Ecto neural progenitor cell (in vitro differentiated cells): ENCODE data around the gene HOXA7.

Source experiments
- DNase-seq: peaks from one replicate; pipeline ENCODE4 v3.0.0-alpha.2; 2018; ENCODE audit warnings: low spot score

HOXA7 gene

DNA sequence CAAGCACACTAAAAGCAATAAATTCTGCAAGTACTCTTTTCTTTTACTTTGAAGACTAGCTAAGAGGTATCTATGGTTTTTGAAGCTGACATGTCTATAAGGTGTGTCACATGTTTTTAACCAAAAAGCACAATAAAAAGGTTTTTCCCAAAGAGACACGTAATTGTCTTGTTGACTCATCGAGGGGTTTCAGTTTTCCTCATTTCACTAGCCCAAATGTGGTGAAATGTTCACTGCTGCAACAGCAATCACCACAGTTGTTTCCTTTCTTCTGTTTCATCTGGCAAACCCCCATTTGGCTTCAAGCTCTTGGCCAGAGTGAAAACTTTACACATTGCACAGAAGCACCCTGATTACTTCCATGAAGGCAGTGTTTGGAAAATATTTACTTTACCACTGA, 22.1 kb downstream of the HOXA7 start:
- no peak for DNase-seq

DNA sequence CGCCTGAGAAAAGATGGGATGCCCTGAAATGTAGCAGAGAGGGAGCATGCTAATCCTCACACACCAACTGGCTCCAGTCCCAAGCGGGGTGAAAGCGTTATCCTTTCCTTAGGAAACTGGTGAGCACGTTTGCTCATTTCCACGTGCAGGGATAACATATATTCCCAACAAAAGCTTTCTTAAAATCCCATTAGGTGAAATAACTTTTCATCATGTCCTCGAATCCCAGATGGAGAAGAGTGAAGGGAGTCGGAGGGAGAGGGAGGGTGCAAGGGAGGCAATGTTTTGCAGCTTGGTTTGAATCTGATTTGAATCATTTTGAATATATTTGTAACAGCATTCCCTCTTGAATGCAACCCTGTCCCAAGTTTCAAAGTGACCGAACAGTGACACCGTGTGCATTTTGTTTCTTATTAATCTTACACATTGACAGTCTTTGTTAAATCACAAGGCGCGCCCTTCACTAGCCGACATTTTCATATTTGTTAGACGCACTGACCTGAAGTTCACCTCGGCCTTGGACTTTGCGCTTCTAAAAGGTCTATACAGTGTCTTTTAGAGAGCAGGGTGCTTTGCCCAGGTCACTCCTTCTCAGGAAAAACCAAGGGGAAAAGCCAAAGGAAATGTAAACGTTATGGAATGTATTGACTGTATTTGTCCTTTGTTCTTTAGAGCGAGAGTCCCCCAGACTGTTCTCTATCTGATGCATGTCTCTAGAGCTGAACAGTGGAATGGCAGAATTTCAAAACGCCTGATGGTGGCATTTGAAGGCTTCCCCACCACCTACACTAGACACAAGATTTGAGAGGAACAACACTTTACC, 22.9 kb downstream of the HOXA7 start:
- peak; percentile 23 for DNase-seq

DNA sequence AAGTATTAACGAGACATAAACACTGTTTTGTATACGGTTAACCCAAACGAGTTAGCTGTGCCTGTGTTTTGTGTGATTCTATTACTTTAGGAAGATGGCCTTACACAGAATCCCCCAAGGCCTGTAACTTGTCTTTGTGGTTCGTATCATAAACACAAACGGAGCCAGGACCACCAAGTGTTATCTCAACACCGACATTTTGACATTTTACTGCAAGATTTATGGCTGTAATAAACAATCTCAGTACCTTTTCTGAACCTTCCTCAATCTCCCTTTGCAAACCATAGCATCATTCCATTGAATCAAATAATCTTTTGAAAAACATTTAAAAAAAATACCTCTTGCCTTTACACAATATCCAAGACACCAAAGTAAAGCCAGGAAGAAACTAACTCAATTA, 23.5 kb downstream of the HOXA7 start:
- no peak for DNase-seq

DNA sequence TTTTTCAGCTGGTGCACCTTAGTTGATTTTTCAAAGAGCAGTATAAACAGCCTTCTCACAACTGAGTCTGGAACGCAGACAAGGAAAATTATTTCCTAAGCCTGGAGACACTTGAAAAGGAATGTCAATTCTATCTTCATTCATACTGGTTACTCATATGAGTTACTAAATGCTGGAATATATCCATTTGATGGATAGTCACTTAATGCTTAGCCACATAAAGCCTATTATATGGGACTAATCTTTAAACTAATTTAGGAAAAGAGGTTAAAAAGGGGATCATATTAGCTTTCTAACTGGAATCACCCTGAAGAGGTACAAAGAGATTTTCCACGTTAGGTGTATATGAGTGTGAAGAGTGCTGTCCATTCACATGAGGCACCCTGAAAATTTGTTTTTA, 24.3 kb downstream of the HOXA7 start:
- no peak for DNase-seq

DNA sequence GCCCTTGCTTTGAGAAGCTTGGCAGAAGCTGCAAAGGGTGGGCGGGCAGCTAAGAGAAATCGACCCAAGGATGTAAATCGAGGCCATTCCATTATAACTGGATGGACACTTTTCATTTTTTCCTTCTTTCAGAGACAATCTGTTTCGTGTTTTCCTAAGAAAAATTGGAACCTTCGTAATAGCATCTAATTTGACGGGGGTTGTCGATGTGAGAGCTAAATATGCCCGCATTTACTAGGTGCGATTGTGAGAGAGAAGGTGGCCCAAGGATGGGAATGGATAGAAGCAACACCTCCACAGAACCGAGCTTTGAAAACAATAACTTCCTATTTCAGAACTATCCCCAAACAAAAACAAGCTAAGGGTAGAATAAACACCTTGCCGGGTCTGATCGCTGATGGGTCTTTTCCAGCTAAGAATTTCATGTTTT, 25.1 kb downstream of the HOXA7 start:
- no peak for DNase-seq

DNA sequence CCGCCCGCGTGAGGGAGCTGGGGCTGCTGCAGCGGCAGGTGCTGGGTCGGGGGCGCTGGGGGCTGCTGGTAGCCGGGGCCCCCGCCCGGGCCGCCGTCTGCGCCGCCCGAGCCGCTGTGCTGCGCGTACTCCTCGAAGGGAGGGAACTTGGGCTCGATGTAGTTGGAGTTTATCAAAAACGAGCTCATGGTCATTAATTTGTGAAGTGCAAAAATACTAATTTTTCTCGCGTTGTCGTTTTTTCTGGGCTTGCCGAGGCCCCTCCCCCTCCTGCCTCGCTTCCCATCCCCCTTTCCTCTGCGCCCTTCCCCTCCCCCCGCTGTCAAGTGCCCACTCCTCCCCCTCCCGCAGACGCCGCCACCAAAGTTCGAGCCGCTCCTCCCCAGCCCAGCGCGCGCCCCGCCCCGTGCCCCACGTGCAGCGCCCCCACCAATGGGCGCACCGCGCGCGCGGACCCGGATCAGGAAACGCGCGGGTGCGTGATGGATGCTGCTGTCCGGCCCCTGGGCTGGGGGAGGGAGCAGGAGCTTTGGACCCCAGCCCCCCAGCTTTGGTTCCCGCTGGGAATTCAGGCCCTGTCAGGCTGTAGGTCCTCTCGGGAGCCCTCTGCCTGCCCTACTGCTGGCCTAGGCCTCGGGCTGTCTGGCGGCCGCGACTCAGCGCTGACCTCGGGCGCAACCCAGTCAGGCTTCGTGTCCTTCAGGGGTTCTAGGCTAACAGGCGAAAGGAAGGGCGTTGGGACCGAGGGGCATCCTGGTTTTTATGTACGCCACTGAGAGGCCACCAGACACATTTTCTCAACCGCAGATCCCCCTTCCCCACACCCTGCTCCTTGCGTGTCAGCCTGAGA, 25.7 kb downstream of the HOXA7 start, which contains the start of gene HOXA4:
TSS of gene HOXA4 (minus strand) at position 218 of the 850 bp plus-strand sequence. CDS start at position 194, 24 bp downstream.
- DNase-seq: peak; percentile 82

DNA sequence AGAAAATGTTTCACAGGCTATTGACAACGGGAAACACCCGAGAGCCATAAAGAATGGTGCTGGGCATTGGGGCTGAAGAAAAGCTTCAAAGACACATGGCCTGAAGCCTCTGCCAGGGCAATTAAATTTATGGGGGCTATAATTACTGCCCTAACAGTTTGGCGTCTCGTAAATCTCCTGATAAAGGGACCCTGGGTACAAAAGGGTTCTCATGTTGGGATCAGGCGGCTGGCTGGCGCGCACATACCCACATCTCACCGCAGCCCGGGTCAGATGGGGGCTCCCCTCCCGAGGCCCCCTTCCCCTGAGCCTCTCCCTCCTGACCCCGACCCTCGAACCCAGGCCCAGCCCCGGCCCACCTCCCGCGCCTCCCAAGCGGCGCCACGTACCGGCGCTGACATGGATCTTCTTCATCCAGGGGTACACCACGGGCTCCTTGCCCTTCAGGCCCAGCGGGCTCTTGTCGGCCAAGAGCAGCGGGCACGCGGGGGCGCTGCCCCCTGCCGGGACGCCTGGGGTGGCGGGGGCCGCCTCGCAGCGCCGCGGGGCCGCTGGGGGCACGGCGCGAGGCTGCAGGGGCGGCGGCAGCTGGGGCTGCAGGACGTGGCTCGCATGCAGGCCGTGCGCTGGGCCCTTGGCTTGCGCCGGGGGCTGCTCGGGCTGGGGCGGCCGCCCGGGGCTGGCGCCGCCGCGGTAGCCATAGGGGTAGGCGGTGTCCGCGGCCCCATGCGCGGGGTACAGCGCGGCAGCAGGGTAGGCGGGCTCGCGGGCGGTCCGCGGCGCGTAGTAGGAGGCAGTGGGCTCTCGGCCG, 26.5 kb downstream of the HOXA7 start:
- DNase-seq: peak; percentile 49

DNA sequence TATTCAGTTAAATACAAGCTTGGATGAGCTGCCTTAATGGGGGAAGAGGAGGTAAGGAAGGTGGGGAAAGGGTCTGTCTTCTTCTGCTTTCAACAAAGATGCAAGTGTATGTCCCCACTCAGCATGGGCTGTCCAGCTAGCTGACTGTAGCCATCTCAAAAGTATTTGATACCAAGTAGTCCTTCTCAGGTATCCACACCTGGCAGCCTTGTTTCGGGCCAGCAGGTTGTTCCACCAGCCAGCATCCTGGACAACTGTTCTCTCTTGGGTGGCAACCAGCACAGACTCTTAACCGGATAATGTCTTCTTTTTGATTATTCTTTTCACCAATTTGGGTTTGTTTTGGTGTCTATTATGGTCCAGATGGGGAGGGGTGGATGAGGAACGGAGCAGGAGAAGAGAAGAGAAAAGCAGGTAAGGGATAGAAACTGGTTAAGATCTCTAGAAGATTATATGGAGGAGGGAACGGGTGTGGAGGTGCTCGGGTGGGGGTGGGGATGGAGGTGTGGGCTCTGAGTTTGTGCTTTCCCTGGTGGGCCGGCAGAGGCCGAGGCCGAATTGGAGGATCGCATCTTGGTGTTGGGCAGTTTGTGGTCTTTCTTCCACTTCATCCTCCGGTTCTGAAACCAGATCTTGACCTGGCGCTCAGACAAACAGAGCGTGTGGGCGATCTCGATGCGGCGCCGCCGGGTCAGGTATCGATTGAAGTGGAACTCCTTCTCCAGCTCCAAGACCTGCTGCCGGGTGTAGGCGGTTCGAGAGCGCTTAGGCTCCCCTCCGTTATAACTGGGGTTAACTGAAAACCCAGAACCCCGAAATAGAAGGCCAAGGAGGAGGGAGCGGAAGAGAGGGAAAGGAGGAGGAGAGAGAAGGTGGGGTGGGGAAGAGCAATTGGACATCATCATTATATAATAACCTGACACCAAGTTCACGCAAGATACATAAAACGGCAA, 27.4 kb downstream of the HOXA7 start:
- peak; percentile 42 for DNase-seq

DNA sequence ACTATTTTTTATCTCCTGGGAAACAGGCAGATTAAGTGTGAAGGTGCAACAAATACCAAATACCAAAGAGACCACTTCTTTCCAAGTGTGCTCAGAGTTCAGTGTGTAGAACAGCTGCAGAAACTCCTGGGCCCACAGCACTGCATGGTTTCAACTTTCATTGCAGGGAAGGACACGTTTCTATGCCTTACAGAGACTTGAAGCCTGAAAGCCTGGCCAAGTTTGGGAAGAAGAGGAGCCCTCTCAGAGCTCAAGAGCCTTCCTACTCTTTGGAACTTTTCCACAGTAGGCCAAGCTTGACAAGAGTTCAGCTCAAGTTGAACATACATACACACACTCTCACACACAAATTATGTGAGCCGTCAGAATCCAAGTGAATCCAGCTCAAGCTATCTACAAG, 28.4 kb downstream of the HOXA7 start:
- DNase-seq: peak; percentile 23

DNA sequence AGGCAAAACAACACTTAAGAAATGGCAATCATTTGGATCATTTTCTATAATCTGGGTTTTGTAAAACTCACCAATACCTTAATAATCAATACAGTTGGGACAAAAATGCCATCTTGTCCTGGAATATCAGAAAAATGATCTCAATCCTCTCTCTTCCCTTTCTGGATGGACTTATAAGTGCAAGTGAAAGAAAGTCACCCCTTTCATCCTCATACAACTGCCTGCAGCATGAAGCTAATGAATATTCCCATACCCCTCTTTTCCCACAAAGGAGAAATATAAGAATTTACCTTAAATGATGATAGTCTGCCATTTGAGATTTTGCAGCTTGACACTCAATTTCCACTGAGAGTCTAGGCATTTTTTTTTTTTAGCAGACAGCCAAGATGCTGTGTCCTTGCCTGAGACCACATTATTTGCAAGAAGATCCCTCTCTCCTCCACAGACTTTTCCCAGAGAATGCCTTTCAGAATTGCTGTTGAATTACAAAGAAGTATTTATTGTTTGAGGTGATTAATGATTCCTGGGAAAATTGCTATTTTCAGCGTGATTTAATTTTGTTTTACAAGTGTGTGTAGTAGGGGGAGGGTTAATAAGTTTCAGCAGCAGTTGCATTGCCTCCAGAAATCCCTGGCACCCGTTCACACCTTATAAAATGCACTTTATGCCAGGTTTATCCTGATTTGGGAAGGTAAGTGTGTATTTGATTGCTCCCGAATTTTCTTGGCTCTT, 29.7 kb downstream of the HOXA7 start:
- no peak for DNase-seq

DNA sequence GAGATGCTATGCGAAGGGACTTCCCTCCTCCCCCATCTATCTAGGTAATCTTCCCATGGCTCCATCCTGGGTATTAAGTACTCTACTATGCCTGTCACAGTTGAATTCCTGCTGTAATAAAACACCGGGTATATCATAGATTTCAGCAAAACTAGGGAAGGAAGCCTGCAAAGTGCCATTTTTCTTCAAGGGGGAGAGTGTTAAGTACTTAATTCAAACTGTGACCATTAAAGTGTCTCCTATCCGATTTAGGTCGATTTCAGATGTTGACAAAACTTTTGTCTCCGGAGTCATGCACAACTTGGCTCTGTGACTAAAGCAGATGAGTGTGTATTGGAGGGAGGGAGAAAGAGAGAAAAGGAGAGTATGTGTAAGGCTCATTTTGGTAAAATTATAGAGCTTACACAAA, 30.5 kb downstream of the HOXA7 start:
- no peak for DNase-seq

DNA sequence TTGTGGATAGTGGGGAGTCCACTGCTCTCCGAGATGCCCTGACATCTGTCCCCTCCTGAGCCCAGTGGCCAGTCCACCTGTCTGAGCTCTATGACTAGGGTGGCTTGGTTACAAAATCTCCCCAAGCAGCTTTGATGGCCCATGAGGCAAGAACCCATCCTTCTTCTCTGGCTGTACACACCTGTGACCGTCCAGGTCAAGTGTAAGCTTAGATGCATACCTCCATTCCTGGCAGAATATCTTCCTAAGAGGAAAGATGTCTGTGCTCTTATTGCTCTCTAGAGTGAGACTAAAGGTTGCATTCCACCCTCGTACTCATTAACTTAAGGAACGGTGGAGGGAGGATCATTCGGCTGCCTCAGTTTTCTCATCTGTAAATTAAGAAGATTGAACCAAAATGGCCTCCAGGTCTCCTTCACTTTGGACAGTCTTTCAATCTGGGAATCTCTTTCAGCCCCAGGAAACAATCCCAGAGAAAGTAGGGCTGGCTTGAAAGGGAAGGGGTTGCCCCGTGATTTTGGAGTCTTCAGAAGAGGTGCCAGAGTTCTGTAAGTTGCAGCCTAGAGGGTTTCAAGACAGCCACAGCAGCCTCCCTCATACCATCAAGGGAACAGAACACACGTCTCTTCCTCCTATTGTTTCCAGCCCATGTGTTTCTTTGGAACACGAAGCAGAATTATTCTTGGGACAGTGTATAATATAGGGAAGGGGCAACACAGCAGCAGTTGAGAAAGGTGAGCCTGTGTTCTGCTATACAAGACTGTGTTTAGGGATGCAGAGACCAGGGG, 31.4 kb downstream of the HOXA7 start:
- DNase-seq: peak; percentile 32

DNA sequence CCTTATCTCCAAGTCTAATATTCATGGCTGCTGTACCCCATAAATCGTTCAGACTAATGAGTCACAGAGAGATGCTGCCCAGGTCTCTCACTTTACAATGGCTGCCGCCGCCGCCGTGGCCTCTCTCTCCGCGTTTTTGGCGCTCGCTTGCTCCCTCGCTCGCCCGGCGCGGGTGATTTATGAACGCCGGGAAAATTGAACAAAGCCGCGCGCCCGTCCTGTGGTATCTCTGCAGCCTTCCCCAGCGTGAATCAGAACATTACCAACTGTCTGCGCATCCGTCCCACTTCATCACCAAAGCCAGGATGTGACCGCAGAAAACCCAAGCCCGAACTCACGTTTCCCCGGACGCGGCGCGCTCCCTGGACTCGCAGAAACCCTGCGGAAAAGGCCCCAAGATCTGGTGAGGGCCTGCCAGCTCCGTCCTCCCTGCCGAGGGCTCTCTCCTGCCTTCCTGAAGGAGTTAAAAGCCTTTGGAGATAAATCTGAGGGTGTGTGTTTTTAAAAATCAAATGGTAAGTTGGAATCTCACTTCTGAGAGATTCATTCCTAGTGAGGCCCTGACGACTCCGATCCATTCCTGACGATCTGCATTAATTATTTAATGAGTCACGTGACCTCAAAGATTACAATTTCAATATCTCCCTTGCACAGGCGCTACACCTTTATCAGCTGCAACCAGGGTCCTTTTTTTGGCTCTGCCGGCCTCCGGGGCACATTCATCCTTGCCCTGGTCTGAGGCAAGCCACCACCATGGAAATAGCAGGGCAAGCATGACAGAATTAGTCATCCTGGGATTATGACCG, 32.2 kb downstream of the HOXA7 start:
- peak; percentile 38 for DNase-seq

DNA sequence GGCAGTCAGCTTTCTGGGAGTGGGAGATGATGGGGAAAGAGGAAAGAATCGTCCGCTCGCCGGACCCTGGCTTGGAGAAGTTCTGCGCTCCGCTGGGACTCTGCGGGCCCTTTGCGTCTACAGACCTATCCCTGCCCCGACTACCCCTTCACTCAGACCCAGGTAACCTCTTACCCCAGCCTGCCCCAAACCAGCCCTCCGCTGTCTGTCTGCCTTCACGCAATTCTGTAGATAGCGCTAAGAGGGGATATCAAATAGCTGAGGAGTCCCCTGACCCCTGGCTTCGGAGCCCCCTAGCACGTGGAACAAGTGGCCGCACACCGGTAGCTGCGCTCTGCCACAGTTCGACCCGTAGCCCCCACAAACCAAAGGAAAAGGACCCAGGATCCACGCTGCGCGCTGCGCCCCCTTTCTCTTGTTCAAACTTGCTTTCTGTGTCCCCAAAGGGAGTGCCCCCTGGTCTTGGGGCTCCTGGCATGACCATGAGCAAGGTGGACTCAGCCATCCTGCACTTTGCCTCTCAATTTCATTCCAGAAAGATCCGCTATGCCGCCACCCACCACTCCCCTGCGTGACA, 32.9 kb downstream of the HOXA7 start:
- DNase-seq: peak; percentile 46

DNA sequence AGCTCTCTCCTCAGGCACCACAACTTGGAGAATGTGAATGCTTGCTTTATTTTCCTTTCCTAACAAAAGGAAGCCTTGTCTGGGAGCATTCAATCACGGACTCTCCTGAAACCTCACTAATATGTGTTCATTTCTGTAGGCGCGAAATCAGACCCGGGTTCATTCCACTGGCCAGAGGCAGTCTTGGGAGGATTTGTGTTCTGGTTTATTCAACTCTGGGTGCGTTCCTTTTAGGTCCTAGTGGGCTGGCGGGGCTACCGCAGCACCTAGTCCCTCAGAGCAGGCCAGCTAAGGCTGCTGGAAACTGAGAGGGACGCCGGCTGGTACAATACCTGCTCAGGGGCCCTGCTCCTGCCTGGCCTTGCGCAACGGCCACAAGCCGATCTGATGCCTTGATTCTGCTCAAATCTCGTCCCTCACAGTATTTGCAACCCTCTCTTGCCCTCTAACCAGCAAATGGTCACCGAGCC, 33.4 kb downstream of the HOXA7 start:
- DNase-seq: peak; percentile 11

DNA sequence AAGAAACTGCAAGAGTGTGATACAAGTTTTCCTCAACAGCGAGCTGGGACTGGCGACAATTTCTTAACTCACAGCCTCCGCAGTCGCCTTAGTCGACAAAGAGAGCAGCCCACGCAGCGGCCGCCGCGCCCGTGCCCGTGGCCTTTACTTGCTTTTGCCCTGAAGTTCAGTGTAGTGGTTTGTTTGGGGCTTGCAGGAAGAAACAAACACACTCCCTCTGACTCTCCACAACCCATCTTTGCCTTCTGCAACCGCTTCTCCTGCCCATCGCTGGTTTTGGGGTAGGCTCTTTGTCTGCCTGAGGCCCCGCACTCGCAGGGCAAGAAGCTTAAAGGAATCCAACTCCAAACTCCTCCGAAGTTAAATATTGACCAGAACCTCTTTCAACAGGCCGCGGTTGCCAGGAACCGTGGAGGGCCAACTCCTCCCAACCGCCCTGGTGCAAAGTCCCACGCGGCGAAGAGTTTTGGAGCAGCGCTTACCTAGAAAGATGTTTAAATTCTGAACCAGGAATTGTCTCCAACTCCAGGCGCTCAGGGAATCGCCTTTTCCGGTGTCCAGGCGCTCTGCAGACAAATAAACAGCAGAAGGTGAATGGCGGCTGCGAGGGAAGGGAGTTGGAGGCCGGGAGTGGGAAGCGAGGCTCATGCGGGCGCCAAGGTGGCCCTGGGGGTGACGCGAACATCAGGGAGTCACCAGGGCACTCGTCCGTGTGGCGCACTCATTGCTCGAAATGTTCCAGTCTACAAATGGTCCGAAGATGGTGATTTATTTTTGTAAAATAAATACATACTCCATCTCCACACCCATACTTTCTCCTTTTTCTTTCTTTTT, 34.2 kb downstream of the HOXA7 start:
- DNase-seq: peak; percentile 42

DNA sequence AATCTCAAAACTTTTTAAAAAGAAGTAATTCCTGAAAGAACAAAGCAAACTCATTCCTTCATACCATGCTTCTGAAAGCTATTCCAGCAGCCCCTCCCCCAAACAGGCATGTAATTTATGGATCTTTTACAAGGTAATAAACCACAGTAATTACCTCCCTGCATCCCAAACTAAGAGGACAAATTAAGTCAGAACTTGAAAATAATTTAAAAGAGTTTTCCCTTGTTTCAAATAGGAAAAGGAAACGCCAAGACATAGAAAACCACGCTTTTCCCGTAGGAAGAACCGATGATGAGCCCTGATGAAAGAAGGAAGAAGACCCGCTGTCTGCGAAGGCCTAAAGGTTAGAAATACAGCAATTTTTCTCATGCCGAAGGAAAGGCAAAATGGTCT, 34.8 kb downstream of the HOXA7 start:
- no peak for DNase-seq
